Hepatocyte (in vitro differentiated cells): ENCODE measurements around the gene USP17L29. TPM values are rescaled to one million over a fixed set of nuclear protein-coding genes. Genes with fewer than 3 reads are reported as not detected.
"Not testable (repeated sequence)": the region's sequence is repeated elsewhere in the genome, so short reads cannot be mapped to it uniquely, and the experiment has no call there.

Experiments used
- DNase-seq: peaks from one replicate; pipeline ENCODE4 v3.0.0-alpha.2; 2016; ENCODE audit warnings: low spot score
- H2AFZ ChIP-seq: fragments of 200-600 bp; sonication (generic); 2 replicates; pipeline ENCODE4 v1.6.0; 2016; ENCODE audit warnings: antibody characterized with exemption, mild to moderate bottlenecking
- H3K27ac ChIP-seq: fragments of 200-600 bp; sonication (generic); 2 replicates; pipeline ENCODE4 v1.5.1; 2016; ENCODE audit warnings: mild to moderate bottlenecking
- H3K27me3 ChIP-seq: fragments of 200-600 bp; sonication (generic); 2 replicates; pipeline ENCODE4 v1.6.1; 2016
- H3K36me3 ChIP-seq: fragments of 200-600 bp; sonication (generic); replicated peaks from 2 replicates; pipeline ENCODE4 v1.5.1; 2016; ENCODE audit warnings: low read depth; ENCODE audit not compliant: insufficient read depth
- H3K4me1 ChIP-seq: fragments of 200-600 bp; sonication (generic); 2 replicates; pipeline ENCODE4 v1.5.1; 2016; ENCODE audit warnings: mild to moderate bottlenecking, moderate library complexity; ENCODE audit not compliant: insufficient read depth
- H3K4me2 ChIP-seq: fragments of 200-600 bp; sonication (generic); 2 replicates; pipeline ENCODE4 v1.6.0; 2016
- H3K4me3 ChIP-seq: fragments of 200-600 bp; sonication (generic); 2 replicates; pipeline ENCODE4 v1.5.1; 2016; ENCODE audit warnings: mild to moderate bottlenecking
- H3K79me2 ChIP-seq: fragments of 200-600 bp; sonication (generic); 2 replicates; pipeline ENCODE4 v1.6.0; 2017; ENCODE audit warnings: mild to moderate bottlenecking
- H3K9me2 ChIP-seq: fragments of 200-600 bp; sonication (generic); replicated peaks from 2 replicates; pipeline ENCODE4 v1.6.0; 2017; ENCODE audit warnings: mild to moderate bottlenecking; ENCODE audit not compliant: insufficient read depth
- H3K9me3 ChIP-seq: fragments of 200-600 bp; sonication (generic); 2 replicates; pipeline ENCODE4 v1.5.1; 2016; ENCODE audit warnings: low read depth, mild to moderate bottlenecking
- H4K20me1 ChIP-seq: fragments of 200-600 bp; sonication (generic); 2 replicates; pipeline ENCODE4 v1.6.0; 2016; ENCODE audit warnings: mild to moderate bottlenecking; ENCODE audit not compliant: insufficient read depth, poor library complexity, severe bottlenecking
- WGBS: methylation state at CpG from one replicate; pipeline ENCODE4 v1.1.6; 2016; ENCODE audit warnings: low lambda C conversion rate; ENCODE audit errors: missing lambda C conversion rate; 5-methylcytosine and 5-hydroxymethylcytosine counted together
- polyA plus RNA-seq: library from polyadenylated mRNA; unstranded; fragments of >200 nt; fragmentation: Nextera tagmentation; extraction: Ambion mirVana; gene quantifications from 2 replicates; pipeline ENCODE4 v1.2.1, GENCODE V29; 2016
- total RNA-seq: library from RNA; depleted of rRNA; stranded (reverse); fragments of >200 nt; gene quantifications from 2 replicates; pipeline ENCODE4 v1.2.3, GENCODE V29; 2014

The USP17L29 gene
- total RNA-seq (not detected in 2 replicates), polyA plus RNA-seq (not detected in 2 replicates)

- no CpG with 5 or more reads among the region's 15 CpGs for WGBS
- not testable (repeated sequence) for H2AFZ ChIP-seq, H3K4me1 ChIP-seq, H3K36me3 ChIP-seq, H4K20me1 ChIP-seq, H3K9me3 ChIP-seq, H3K79me2 ChIP-seq, H3K4me3 ChIP-seq, H3K27me3 ChIP-seq, H3K4me2 ChIP-seq, DNase-seq, H3K9me2 ChIP-seq, H3K27ac ChIP-seq
Observed at GRCh38 chr4:9353338-9353737, at the start of gene USP17L29. TSS of gene USP17L29 (plus strand) at chr4:9353638. CDS start at chr4:9353638, 0 bp downstream.

- not testable (repeated sequence) for DNase-seq, H4K20me1 ChIP-seq, H3K79me2 ChIP-seq, H3K9me2 ChIP-seq, H3K27me3 ChIP-seq, H3K36me3 ChIP-seq, H3K4me1 ChIP-seq, H2AFZ ChIP-seq, H3K27ac ChIP-seq, H3K9me3 ChIP-seq, H3K4me2 ChIP-seq, H3K4me3 ChIP-seq
- 78% methylated on average over 4 of the region's 13 CpGs for WGBS
Observed at GRCh38 chr4:9324191-9324590, 29.2 kb upstream of the USP17L29 start.

GRCh38 chr4:9324865-9325264, 28.6 kb upstream of the USP17L29 start, which contains the start of gene USP17L24:
TSS of gene USP17L24 (plus strand) at chr4:9325165. CDS start at chr4:9325165, 0 bp downstream.
- H2AFZ ChIP-seq, DNase-seq, H3K4me1 ChIP-seq, H3K4me2 ChIP-seq, H3K27me3 ChIP-seq, H3K4me3 ChIP-seq, H4K20me1 ChIP-seq, H3K79me2 ChIP-seq, H3K27ac ChIP-seq, H3K9me3 ChIP-seq, H3K36me3 ChIP-seq, H3K9me2 ChIP-seq: not testable (repeated sequence)
- WGBS = no CpG with 5 or more reads among the region's 15 CpGs

- no CpG with 5 or more reads among the region's 15 CpGs for WGBS
- H3K36me3 ChIP-seq, DNase-seq: not testable (repeated sequence)
Observed at GRCh38 chr4:9329611-9330010, 23.8 kb upstream of the USP17L29 start, which contains the start of gene USP17L25. TSS of gene USP17L25 (plus strand) at chr4:9329911. CDS start at chr4:9329911, 0 bp downstream.

GRCh38 chr4:9334358-9334757, 19.1 kb upstream of the USP17L29 start, which contains the start of gene USP17L26:
TSS of gene USP17L26 (plus strand) at chr4:9334658. CDS start at chr4:9334658, 0 bp downstream.
- H3K27me3 ChIP-seq, H3K4me3 ChIP-seq, H3K9me3 ChIP-seq, H3K27ac ChIP-seq, H2AFZ ChIP-seq, H3K4me1 ChIP-seq, H3K36me3 ChIP-seq, H3K9me2 ChIP-seq, H3K79me2 ChIP-seq, H4K20me1 ChIP-seq, DNase-seq, H3K4me2 ChIP-seq: not testable (repeated sequence)
- WGBS = no CpG with 5 or more reads among the region's 15 CpGs

More at GRCh38 chr4:9329611-9330010, 23.8 kb upstream of the USP17L29 start, which contains the start of gene USP17L25:
- H2AFZ ChIP-seq, H3K9me3 ChIP-seq, H3K27me3 ChIP-seq, H3K4me2 ChIP-seq, H3K79me2 ChIP-seq, H3K27ac ChIP-seq, H4K20me1 ChIP-seq, H3K4me1 ChIP-seq, H3K4me3 ChIP-seq, H3K9me2 ChIP-seq: not testable (repeated sequence)

- H3K79me2 ChIP-seq, H2AFZ ChIP-seq, H3K4me3 ChIP-seq, H3K36me3 ChIP-seq, H3K27me3 ChIP-seq, H3K4me2 ChIP-seq, H4K20me1 ChIP-seq, H3K9me2 ChIP-seq, H3K27ac ChIP-seq, DNase-seq, H3K4me1 ChIP-seq, H3K9me3 ChIP-seq: not testable (repeated sequence)
- WGBS = no CpG with 5 or more reads among the region's 15 CpGs
Observed at GRCh38 chr4:9339103-9339502, 14.3 kb upstream of the USP17L29 start, which contains the start of gene USP17L5. TSS of gene USP17L5 (plus strand) at chr4:9339403. CDS start at chr4:9339403, 0 bp downstream.

GRCh38 chr4:9343848-9344247, 9.6 kb upstream of the USP17L29 start, which contains the start of gene USP17L27:
TSS of gene USP17L27 (plus strand) at chr4:9344148. CDS start at chr4:9344148, 0 bp downstream.
- not testable (repeated sequence) for H3K9me3 ChIP-seq, H3K4me3 ChIP-seq, DNase-seq, H3K9me2 ChIP-seq, H2AFZ ChIP-seq, H4K20me1 ChIP-seq, H3K27ac ChIP-seq, H3K4me2 ChIP-seq, H3K79me2 ChIP-seq, H3K36me3 ChIP-seq, H3K4me1 ChIP-seq, H3K27me3 ChIP-seq
- WGBS = no CpG with 5 or more reads among the region's 15 CpGs

GRCh38 chr4:9348593-9348992, 4.8 kb upstream of the USP17L29 start, which contains the start of gene USP17L28:
TSS of gene USP17L28 (plus strand) at chr4:9348893. CDS start at chr4:9348893, 0 bp downstream.
- not testable (repeated sequence) for H3K27ac ChIP-seq, H3K9me2 ChIP-seq, H3K27me3 ChIP-seq, H3K9me3 ChIP-seq, H3K36me3 ChIP-seq, H4K20me1 ChIP-seq, H2AFZ ChIP-seq, H3K4me1 ChIP-seq, H3K4me2 ChIP-seq, H3K79me2 ChIP-seq, H3K4me3 ChIP-seq, DNase-seq
- WGBS = no CpG with 5 or more reads among the region's 15 CpGs

GRCh38 chr4:9350866-9351265, 2.6 kb upstream of the USP17L29 start:
- H3K9me2 ChIP-seq, H4K20me1 ChIP-seq, H3K4me3 ChIP-seq, DNase-seq, H3K79me2 ChIP-seq, H3K9me3 ChIP-seq, H3K27me3 ChIP-seq, H3K36me3 ChIP-seq, H3K4me1 ChIP-seq, H2AFZ ChIP-seq, H3K4me2 ChIP-seq, H3K27ac ChIP-seq: not testable (repeated sequence)
- WGBS = no CpG with 5 or more reads among the region's 18 CpGs
